HepG2 (cell line): ENCODE measurements around the gene RTCA. TPM values are rescaled to one million over a fixed set of nuclear protein-coding genes. Genes with fewer than 3 reads are reported as not detected.

Source experiments
- ADNP ChIP-seq: sonication (generic); formaldehyde crosslinking; IDR thresholded peaks from 2 replicates; pipeline ENCODE4 v1.4.0; 2020; ENCODE audit warnings: missing genetic modification reagents
- ARHGAP35 ChIP-seq: sonication (generic); formaldehyde crosslinking; IDR thresholded peaks from 2 replicates; pipeline ENCODE4 v1.9.0; 2022; ENCODE audit warnings: mild to moderate bottlenecking, inconsistent platforms, moderate library complexity, missing genetic modification reagents, borderline replicate concordance
- ETV5 ChIP-seq: IDR thresholded peaks from 2 replicates; pipeline ENCODE4 v1.6.1; 2018; ENCODE audit warnings: missing biosample characterization, missing genetic modification reagents, inconsistent platforms, borderline replicate concordance
- GPN1 ChIP-seq: sonication (generic); formaldehyde crosslinking; IDR thresholded peaks from 2 replicates; pipeline ENCODE4 v1.5.1; 2020; ENCODE audit warnings: missing genetic modification reagents, borderline replicate concordance
- KDM2A ChIP-seq: sonication (generic); formaldehyde crosslinking; IDR thresholded peaks from 2 replicates; pipeline ENCODE4 v1.4.0; 2020; ENCODE audit warnings: low read depth, missing genetic modification reagents, borderline replicate concordance
- MBD4 ChIP-seq: IDR thresholded peaks from 2 replicates; pipeline ENCODE4 v1.6.1; 2012; ENCODE audit warnings: low read length, inconsistent platforms, borderline replicate concordance
- MTA1 ChIP-seq: sonication (generic); formaldehyde crosslinking; IDR thresholded peaks from 2 replicates; pipeline ENCODE4 v1.4.0; 2020; ENCODE audit warnings: missing genetic modification reagents, mild to moderate bottlenecking, borderline replicate concordance
- MYC ChIP-seq: sonication (generic); formaldehyde crosslinking; IDR thresholded peaks from 2 replicates; pipeline ENCODE4 v1.9.0; 2021; ENCODE audit warnings: missing genetic modification reagents, borderline replicate concordance
- NKX3-1 ChIP-seq: sonication (generic); formaldehyde crosslinking; IDR thresholded peaks from 2 replicates; pipeline ENCODE4 v1.5.0; 2020; ENCODE audit warnings: missing genetic modification reagents
- NR2F6 ChIP-seq, 2 experiments: IDR thresholded peaks; 2 replicates each; pipeline ENCODE4 v1.6.1; 2016; ENCODE audit warnings: antibody characterized with exemption in 1 of 2, mild to moderate bottlenecking in 1 of 2
- PRPF4 ChIP-seq: fragments of 200-400 bp; formaldehyde crosslinking; IDR thresholded peaks from 2 replicates; pipeline ENCODE4 v1.6.1; 2016; ENCODE audit warnings: low read length, low read depth; ENCODE audit not compliant: poor library complexity, severe bottlenecking
- STAT5B ChIP-seq: sonication (generic); formaldehyde crosslinking; IDR thresholded peaks from 2 replicates; pipeline ENCODE4 v1.4.0; 2020; ENCODE audit warnings: missing genetic modification reagents
- TCF7 ChIP-seq: sonication (generic); IDR thresholded peaks from 2 replicates; pipeline ENCODE4 v1.6.1; 2016; ENCODE audit warnings: antibody characterized with exemption, low read depth
- TEAD3 ChIP-seq: optimal IDR thresholded peaks from 2 replicates; pipeline ENCODE3; 2016; ENCODE audit warnings: borderline replicate concordance
- ZNF101 ChIP-seq: sonication (generic); formaldehyde crosslinking; IDR thresholded peaks from 2 replicates; pipeline ENCODE4 v1.4.0; 2020; ENCODE audit warnings: mild to moderate bottlenecking, low read depth, missing genetic modification reagents, borderline replicate concordance
- ZNF33A ChIP-seq: sonication (generic); formaldehyde crosslinking; IDR thresholded peaks from 2 replicates; pipeline ENCODE4 v1.5.1; 2020; ENCODE audit warnings: missing genetic modification reagents, mild to moderate bottlenecking, moderate library complexity, borderline replicate concordance
- ZNF556 ChIP-seq: sonication (generic); formaldehyde crosslinking; IDR thresholded peaks from 2 replicates; pipeline ENCODE4 v1.4.0; 2020; ENCODE audit warnings: mild to moderate bottlenecking, missing genetic modification reagents, borderline replicate concordance
- ZNF841 ChIP-seq: sonication (generic); formaldehyde crosslinking; IDR thresholded peaks from 2 replicates; pipeline ENCODE4 v1.8.1; 2023; ENCODE audit warnings: missing genetic modification reagents, borderline replicate concordance
- ZSCAN20 ChIP-seq: sonication (generic); formaldehyde crosslinking; IDR thresholded peaks from 2 replicates; pipeline ENCODE4 v1.4.0; 2020; ENCODE audit warnings: missing genetic modification reagents, mild to moderate bottlenecking, borderline replicate concordance
- polyA plus RNA-seq, 8 experiments: library from polyadenylated mRNA; depleted of rRNA in 3 of 8; stranded (reverse) in 7 of 8; unstranded in 1 of 8; fragments of >200 nt; fragmentation: Illumina TruSeq in 4 of 8; extraction: Trizol in 4 of 8; gene quantifications; 2 replicates each; pipeline versions ENCODE4 v1.2.1 to v1.2.3, GENCODE V29; 2011 to 2016; ENCODE audit warnings: low read depth in 4 of 8, missing spikeins in 1 of 8, mixed read lengths in 1 of 8; ENCODE audit not compliant: insufficient read depth in 1 of 8
- total RNA-seq, 5 experiments: library from RNA; depleted of rRNA; stranded (reverse); fragments of >200 nt; fragmentation: Illumina TruSeq; extraction: Trizol; gene quantifications; 2 replicates each; pipeline ENCODE4 v1.2.3, GENCODE V29; 2016; ENCODE audit warnings: low read depth in 1 of 5
- TF ChIP-seq, protein P1 (sequence below): sonication (generic); formaldehyde crosslinking; IDR thresholded peaks from 2 replicates; pipeline ENCODE4 v1.5.0; 2020; ENCODE audit warnings: mild to moderate bottlenecking, missing genetic modification reagents
- TF ChIP-seq, protein P2 (sequence below): sonication (generic); formaldehyde crosslinking; IDR thresholded peaks from 2 replicates; pipeline ENCODE4 v1.8.0; 2022; ENCODE audit warnings: low read depth, missing genetic modification reagents

Gene RTCA
- total and polyA plus RNA-seq, 2 of the 13 experiments (the other 11 are each of a cell fraction or from before 2014, with no cell fraction given), result 22.7 to 31.0 TPM

DNA sequence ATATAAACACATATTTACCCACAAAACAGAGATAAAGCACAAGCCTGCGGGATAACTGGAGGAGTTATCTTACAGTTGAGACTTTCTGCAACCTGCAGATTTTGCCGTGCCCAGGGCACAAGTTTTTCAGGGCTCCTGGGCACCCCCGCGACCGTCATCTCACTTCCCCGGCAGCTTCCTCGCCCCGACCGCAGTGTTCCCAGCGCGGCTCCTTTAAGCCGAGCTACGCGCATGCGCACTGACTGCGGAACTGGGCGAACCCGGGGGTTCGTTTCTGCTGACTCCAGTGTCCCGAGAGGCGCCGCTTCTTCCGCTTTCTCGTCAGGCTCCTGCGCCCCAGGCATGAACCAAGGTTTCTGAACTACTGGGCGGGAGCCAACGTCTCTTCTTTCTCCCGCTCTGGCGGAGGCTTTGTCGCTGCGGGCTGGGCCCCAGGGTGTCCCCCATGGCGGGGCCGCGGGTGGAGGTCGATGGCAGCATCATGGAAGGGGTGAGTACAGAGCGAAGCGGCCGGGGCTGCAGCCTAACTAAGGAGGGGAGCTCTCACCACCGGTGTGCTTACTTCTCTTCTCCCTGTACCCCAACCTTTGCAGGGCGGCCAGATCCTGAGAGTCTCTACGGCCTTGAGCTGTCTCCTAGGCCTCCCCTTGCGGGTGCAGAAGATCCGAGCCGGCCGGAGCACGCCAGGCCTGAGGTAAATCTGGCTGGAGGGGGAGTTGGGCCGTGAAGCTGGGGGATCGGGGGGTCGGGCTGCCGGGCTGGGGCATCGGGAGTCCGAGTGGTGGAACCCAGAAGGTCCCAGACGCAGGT, at the start of gene RTCA (continued):
- TF ChIP-seq, protein P1, sequence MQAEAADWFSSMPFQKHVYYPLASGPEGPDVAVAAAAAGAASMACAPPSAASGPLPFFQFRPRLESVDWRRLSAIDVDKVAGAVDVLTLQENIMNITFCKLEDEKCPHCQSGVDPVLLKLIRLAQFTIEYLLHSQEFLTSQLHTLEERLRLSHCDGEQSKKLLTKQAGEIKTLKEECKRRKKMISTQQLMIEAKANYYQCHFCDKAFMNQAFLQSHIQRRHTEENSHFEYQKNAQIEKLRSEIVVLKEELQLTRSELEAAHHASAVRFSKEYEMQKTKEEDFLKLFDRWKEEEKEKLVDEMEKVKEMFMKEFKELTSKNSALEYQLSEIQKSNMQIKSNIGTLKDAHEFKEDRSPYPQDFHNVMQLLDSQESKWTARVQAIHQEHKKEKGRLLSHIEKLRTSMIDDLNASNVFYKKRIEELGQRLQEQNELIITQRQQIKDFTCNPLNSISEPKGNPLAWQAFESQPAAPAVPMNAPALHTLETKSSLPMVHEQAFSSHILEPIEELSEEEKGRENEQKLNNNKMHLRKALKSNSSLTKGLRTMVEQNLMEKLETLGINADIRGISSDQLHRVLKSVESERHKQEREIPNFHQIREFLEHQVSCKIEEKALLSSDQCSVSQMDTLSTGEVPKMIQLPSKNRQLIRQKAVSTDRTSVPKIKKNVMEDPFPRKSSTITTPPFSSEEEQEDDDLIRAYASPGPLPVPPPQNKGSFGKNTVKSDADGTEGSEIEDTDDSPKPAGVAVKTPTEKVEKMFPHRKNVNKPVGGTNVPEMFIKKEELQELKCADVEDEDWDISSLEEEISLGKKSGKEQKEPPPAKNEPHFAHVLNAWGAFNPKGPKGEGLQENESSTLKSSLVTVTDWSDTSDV (CRISPR knock-in tag), result no peak
- TF ChIP-seq ZNF33A (0 out of 2 replicates have a peak, but pooled peaks have one; percentile 56), ETV5 (peak; percentile 64; the same call in 1 of the 2 replicates), PRPF4 (no peak), KDM2A (peak; percentile 76; the same call in 1 of the 2 replicates), ZSCAN20 (CRISPR knock-in tag) (no peak), ZNF101 (CRISPR knock-in tag) (no peak), TCF7 (no peak), ZNF556 (CRISPR knock-in tag) (no peak), ARHGAP35 (CRISPR knock-in tag) (no peak), MBD4 (no peak), STAT5B (CRISPR knock-in tag) (no peak), ZNF841 (CRISPR knock-in tag) (no peak), GPN1 (no peak), ADNP (no peak), MTA1 (CRISPR knock-in tag) (no peak), NKX3-1 (CRISPR knock-in tag) (0 out of 2 replicates have a peak, but pooled peaks have one; percentile 48), MYC (CRISPR knock-in tag) (peak; percentile 71; the same call in 1 of the 2 replicates), NR2F6 (IDR thresholded peaks at IDR 0.05) (no peak; the same call in 1 of the 2 replicates), NR2F6 (CRISPR knock-in tag; IDR thresholded peaks at IDR 0.05) (0 out of 2 replicates have a peak, but pooled peaks have one; percentile 7), TEAD3 (peak; percentile 20)
- TF ChIP-seq, protein P2, sequence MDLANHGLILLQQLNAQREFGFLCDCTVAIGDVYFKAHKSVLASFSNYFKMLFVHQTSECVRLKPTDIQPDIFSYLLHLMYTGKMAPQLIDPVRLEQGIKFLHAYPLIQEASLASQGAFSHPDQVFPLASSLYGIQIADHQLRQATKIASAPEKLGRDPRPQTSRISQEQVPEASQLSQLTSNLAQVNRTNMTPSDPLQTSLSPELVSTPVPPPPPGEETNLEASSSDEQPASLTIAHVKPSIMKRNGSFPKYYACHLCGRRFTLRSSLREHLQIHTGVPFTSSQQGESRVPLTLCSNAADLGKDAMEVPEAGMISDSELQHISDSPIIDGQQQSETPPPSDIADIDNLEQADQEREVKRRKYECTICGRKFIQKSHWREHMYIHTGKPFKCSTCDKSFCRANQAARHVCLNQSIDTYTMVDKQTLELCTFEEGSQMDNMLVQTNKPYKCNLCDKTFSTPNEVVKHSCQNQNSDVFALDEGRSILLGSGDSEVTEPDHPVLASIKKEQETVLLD (CRISPR knock-in tag), result no peak
